Upper lobe of left lung (tissue), 4 donors: ENCODE data around the gene METTL9.
"Not testable (repeated sequence)": the region's sequence is repeated elsewhere in the genome, so short reads cannot be mapped to it uniquely, and the experiment has no call there.

ENCODE experiments used
- EP300 ChIP-seq, 4 donors: sonication (generic); formaldehyde crosslinking; IDR thresholded peaks; one replicate each; pipeline ENCODE4 v1.5.1; 2017; ENCODE audit warnings: antibody characterized with exemption in 4 of 4, control low read depth in 2 of 4
- POLR2AphosphoS5 ChIP-seq, 2 donors: sonication (generic); formaldehyde crosslinking; IDR thresholded peaks; one replicate each; pipeline ENCODE4 v1.5.1; 2017; ENCODE audit warnings: antibody characterized with exemption in 2 of 2
- TF ChIP-seq, protein P1 (sequence below), 6 experiments: fragments of 450-650 bp in 4 of 6; fragments of 200-600 bp in 2 of 6; sonication (generic) in 2 of 6; IDR thresholded peaks; one replicate each; pipeline ENCODE4 v1.5.1; 2016 to 2019; ENCODE audit warnings: antibody characterized with exemption in 6 of 6

DNA sequence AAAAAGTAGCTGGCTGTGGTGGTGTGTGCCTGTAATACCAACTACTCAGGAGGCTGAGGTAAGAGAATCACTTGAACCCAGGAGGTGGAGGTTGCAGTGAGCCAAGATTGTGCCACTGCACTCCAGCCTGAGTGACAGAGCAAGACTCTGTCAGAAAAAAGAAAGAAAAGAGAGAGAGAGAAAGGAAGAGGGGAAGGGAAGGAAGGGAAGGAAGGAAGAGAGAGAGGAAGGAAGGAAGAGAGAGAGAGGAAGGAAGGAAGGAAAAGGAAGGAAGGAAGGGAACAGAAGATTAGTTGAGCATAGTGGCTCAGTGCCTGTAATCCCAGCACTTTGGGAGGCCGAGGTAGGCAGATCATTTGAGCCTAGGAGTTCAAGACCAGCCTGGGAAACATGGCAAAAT, 35.0 kb upstream of the METTL9 start:
- not testable (repeated sequence) for TF ChIP-seq EP300, POLR2AphosphoS5 (IDR thresholded peaks at IDR 0.05)
- TF ChIP-seq, protein P1, sequence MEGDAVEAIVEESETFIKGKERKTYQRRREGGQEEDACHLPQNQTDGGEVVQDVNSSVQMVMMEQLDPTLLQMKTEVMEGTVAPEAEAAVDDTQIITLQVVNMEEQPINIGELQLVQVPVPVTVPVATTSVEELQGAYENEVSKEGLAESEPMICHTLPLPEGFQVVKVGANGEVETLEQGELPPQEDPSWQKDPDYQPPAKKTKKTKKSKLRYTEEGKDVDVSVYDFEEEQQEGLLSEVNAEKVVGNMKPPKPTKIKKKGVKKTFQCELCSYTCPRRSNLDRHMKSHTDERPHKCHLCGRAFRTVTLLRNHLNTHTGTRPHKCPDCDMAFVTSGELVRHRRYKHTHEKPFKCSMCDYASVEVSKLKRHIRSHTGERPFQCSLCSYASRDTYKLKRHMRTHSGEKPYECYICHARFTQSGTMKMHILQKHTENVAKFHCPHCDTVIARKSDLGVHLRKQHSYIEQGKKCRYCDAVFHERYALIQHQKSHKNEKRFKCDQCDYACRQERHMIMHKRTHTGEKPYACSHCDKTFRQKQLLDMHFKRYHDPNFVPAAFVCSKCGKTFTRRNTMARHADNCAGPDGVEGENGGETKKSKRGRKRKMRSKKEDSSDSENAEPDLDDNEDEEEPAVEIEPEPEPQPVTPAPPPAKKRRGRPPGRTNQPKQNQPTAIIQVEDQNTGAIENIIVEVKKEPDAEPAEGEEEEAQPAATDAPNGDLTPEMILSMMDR (IDR thresholded peaks at IDR 0.05) = not testable (repeated sequence)
